Neural crest cell (in vitro differentiated cells): ENCODE results near the gene MAGIX. TPM values are rescaled to one million over a fixed set of nuclear protein-coding genes. Genes with fewer than 3 reads are reported as not detected.

Experiments
- DNase-seq: peaks from one replicate; pipeline ENCODE4 v3.0.0; 2021; ENCODE audit warnings: low read depth, mixed read lengths, low spot score
- H3K27ac Mint-ChIP-seq: one replicate; pipeline ENCODE4 v1.8.0; 2021; ENCODE audit warnings: mild to moderate bottlenecking, mixed read lengths; ENCODE audit not compliant: unreplicated experiment
- H3K27me3 Mint-ChIP-seq: 2 replicates; pipeline ENCODE4 v1.8.0; 2021; ENCODE audit warnings: low read depth, mild to moderate bottlenecking, mixed read lengths
- H3K36me3 Mint-ChIP-seq: 2 replicates; pipeline ENCODE4 v1.8.0; 2021; ENCODE audit warnings: low read depth, mild to moderate bottlenecking, mixed read lengths
- H3K4me1 Mint-ChIP-seq: 2 replicates; pipeline ENCODE4 v1.8.0; 2021; ENCODE audit warnings: mixed read lengths
- H3K4me3 Mint-ChIP-seq: one replicate; pipeline ENCODE4 v1.8.0; 2021; ENCODE audit warnings: mild to moderate bottlenecking, mixed read lengths
- H3K9me3 Mint-ChIP-seq: 2 replicates; pipeline ENCODE4 v1.8.0; 2021; ENCODE audit warnings: mixed read lengths
- total RNA-seq: library from RNA; stranded (reverse); gene quantifications from 2 replicates; pipeline ENCODE4 v1.2.1, GENCODE V29; 2021
- TF ChIP-seq, protein P1 (sequence below): fragments of 200-600 bp; sonication (generic); conservative IDR thresholded peaks from 2 replicates; pipeline ENCODE4 v1.5.0; 2021; ENCODE audit warnings: antibody characterized with exemption, mild to moderate bottlenecking

Gene MAGIX
- total RNA-seq, 1 donor from 2014 or later = 1.6 TPM

DNA sequence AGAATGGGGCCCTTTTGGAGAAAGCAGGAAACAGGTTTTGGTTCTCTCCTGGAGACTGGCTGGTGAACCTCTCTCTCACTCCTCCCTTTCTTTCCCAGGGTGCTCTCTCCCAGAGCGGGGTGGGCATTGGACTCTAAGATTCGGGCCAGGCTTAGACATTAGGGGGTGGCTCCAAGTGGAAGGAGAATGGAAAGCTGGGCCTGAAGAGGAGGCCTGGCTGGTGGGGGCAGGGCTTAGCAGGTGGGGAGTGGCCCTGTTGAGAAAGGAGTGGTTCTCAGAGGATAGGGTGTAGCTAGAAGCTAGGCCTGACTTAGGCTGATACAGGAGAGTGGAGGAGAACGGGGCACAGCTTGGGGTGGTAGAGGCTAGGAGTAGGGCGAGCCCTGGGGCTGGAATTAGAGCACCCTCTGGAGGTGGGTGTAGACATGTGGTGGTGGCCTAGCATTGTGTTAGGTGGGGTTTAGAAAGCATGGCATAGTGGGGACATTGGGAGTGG, 14.8 kb downstream of the MAGIX start:
- Mint-ChIP-seq H3K4me3 (no peak overlapping the region), H3K36me3 (peaks cover 9% of the 10 kb centered on the region), H3K9me3 (peaks cover 4% of the 10 kb centered on the region), H3K27ac (no peak overlapping the region), H3K4me1 (peaks cover 5% of the 10 kb centered on the region), H3K27me3 (peaks cover 21% of the 10 kb centered on the region)
- TF ChIP-seq, protein P1, sequence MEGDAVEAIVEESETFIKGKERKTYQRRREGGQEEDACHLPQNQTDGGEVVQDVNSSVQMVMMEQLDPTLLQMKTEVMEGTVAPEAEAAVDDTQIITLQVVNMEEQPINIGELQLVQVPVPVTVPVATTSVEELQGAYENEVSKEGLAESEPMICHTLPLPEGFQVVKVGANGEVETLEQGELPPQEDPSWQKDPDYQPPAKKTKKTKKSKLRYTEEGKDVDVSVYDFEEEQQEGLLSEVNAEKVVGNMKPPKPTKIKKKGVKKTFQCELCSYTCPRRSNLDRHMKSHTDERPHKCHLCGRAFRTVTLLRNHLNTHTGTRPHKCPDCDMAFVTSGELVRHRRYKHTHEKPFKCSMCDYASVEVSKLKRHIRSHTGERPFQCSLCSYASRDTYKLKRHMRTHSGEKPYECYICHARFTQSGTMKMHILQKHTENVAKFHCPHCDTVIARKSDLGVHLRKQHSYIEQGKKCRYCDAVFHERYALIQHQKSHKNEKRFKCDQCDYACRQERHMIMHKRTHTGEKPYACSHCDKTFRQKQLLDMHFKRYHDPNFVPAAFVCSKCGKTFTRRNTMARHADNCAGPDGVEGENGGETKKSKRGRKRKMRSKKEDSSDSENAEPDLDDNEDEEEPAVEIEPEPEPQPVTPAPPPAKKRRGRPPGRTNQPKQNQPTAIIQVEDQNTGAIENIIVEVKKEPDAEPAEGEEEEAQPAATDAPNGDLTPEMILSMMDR = no peak
- no peak for DNase-seq

DNA sequence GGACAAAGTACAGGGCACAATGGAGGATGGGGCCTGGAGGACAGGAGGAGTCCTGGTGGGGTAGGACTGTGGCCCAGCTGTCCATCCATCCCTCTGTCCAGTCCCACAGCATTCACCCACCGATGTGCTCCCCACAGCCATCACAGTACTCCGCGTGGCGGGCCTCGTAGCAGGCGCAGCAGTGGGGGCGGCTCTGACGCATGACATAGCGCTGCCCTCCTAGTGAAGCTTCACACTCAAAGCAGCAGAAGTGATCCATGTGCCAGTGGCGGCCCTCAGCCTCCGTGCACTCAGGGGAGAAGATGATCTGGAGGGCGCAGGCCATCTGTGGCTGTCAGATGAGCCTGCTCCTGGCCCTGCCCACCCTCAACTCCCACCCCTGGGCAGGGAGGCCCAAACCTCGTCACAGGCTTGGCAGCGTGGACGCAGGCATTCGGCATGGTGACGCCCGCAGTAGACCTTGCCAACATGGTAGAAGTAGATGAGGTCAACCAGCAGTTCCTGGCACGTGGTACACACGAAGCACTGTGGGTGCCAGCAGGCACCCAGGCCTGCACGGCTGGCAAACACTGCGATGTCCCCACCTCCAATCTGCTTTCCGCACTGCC, 15.4 kb downstream of the MAGIX start:
- peaks cover 10% of the 10 kb centered on the region for H3K36me3 Mint-ChIP-seq
- DNase-seq = no peak
- H3K9me3 Mint-ChIP-seq = peaks cover 4% of the 10 kb centered on the region
- peaks cover 15% of the 10 kb centered on the region for H3K27me3 Mint-ChIP-seq
- H3K4me1 Mint-ChIP-seq = peaks cover 3% of the 10 kb centered on the region
- TF ChIP-seq, protein P1 = no peak
- no peak overlapping the region for H3K27ac Mint-ChIP-seq
- H3K4me3 Mint-ChIP-seq = no peak overlapping the region

DNA sequence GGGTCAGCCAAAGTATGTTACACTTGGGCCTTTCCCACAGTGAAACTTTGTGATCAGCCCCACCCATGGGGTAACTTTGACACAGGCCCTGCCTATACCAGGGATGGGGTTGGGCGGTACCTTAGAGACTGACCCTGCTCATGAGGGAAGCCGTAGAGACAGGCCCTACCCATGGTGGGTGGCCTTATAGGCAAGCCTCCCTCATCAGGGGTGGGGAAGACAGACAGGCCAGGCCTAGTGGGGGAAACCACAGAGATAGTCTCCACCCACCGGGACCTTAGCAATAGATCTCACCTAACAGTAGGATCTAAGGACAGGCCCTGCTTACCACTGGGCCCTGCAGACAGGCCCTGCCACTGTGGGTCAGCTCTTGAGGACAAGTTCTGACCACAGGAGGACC, 16.0 kb downstream of the MAGIX start:
- Mint-ChIP-seq H3K27me3 (peaks cover 9% of the 10 kb centered on the region), H3K9me3 (peaks cover 4% of the 10 kb centered on the region), H3K27ac (no peak overlapping the region), H3K36me3 (peaks cover 10% of the 10 kb centered on the region), H3K4me3 (no peak overlapping the region), H3K4me1 (no peaks in the 10 kb centered on the region)
- TF ChIP-seq, protein P1 = no peak
- no peak for DNase-seq

DNA sequence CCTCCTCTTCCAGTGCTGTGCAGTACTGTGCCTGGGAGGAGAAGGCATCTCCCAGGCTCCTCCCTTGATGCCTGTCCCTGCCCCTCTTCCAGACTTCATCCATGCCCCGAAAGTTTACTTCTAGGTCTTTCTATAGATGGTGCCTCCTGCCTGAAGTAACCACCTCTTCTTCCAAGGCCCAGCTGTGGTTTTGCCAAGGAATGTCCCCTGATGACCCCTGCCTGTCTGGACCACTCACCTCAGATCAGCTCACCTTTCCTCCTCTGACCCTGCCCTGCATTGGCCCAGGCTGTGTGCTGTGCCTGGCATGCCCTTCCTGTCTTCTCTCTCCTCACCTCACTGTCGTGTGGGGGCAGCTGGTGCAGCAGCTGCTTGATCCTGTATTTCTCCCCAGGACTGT, 16.8 kb downstream of the MAGIX start:
- Mint-ChIP-seq H3K27me3 (peaks cover 5% of the 10 kb centered on the region), H3K4me3 (peak overlapping the region; percentile 20), H3K4me1 (peaks cover 5% of the 10 kb centered on the region), H3K36me3 (peaks cover 10% of the 10 kb centered on the region), H3K9me3 (peaks cover 4% of the 10 kb centered on the region), H3K27ac (peak overlapping the region; percentile 82)
- DNase-seq = no peak
- TF ChIP-seq, protein P1 = no peak

DNA sequence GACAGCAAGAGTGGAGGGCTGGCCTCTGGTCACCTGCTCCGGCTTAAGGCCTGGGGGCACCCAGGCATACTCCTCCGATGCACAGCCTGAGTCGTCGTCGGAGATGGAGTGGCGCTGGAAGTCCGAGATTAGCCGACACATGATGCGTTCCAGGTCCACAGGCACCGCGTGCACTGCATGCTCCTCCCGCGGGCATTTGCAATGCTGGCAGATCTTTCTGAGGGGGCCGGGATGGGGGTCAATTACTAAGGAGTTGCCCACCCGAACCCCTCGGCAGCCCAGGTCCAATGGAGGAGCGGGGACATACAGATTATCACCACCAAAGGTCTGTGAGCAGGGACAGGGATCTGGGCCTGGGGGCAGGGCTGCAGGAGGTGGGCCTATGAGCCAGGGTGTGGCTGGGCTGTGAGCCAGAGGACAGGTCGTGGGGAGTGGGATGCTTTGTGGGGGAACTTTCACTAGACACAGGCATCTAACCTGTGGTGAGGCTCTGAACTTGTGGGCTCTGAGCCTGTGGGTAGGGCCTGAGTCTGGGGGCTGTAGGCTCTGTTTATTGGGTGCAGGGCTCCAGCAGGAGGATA, 21.2 kb downstream of the MAGIX start:
- Mint-ChIP-seq H3K4me3 (peak overlapping the region; percentile 79), H3K9me3 (peaks cover 4% of the 10 kb centered on the region), H3K27me3 (no peaks in the 10 kb centered on the region), H3K4me1 (peaks cover 9% of the 10 kb centered on the region), H3K36me3 (peaks cover 10% of the 10 kb centered on the region), H3K27ac (peak overlapping the region; percentile 27)
- DNase-seq = no peak
- TF ChIP-seq, protein P1 = no peak
